Measurements from ENCODE around the gene FRMD1. TPM values are rescaled to one million over a fixed set of nuclear protein-coding genes. Genes with fewer than 3 reads are reported as not detected.

FRMD1 gene
- total RNA-seq, 4 donors from 2014 or later: 1.0 TPM; not detected in 3

DNA sequence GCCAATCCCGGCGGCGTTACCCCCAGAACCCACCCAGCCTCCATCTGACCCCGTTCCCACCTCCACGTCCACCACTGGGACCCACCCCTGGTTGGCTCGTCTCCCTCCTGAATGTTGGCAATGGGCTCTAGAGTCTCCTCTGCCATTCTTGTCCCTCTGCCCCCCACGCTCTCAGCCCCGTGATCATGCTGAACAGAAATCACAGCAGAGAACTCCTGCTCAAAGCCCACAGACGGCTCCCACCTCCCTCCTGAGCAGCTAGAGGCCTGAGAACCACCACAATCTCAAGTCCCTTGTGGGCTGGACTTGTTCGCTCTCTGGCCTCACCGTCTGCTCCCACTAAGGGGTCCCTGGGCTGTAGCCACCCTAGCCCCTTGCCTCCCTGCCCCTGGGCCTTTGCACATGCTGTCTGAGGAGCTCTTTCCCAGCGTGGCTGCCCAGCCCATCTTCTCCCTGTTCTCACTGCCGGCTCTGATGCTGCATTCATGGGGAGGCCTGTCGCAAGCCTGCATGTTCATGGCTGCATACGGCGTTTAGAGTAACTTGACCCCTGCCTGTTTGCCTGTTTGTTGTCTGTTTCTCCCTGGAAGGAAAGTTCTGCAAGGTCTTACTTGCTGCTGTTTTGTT, 11.2 kb upstream of the FRMD1 start:
- Histone ChIP-seq H3K27me3 (no peaks in the 10 kb centered on the region), H3K9me3 (no peaks in the 10 kb centered on the region), H3K27ac (no peak overlapping the region), H3K36me3 (no peaks in the 10 kb centered on the region), H3K4me3 (no peak overlapping the region), H3K4me1 (no peaks in the 10 kb centered on the region)
- intact Hi-C loops (cut with DNase I; ENCODE audit: low total_unique reads): no loop called here
- TF ChIP-seq, protein P1, sequence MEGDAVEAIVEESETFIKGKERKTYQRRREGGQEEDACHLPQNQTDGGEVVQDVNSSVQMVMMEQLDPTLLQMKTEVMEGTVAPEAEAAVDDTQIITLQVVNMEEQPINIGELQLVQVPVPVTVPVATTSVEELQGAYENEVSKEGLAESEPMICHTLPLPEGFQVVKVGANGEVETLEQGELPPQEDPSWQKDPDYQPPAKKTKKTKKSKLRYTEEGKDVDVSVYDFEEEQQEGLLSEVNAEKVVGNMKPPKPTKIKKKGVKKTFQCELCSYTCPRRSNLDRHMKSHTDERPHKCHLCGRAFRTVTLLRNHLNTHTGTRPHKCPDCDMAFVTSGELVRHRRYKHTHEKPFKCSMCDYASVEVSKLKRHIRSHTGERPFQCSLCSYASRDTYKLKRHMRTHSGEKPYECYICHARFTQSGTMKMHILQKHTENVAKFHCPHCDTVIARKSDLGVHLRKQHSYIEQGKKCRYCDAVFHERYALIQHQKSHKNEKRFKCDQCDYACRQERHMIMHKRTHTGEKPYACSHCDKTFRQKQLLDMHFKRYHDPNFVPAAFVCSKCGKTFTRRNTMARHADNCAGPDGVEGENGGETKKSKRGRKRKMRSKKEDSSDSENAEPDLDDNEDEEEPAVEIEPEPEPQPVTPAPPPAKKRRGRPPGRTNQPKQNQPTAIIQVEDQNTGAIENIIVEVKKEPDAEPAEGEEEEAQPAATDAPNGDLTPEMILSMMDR (IDR thresholded peaks at IDR 0.05): no peak
- no peak for TF ChIP-seq POLR2A (IDR thresholded peaks at IDR 0.05)
- DNase-seq: no peak

DNA sequence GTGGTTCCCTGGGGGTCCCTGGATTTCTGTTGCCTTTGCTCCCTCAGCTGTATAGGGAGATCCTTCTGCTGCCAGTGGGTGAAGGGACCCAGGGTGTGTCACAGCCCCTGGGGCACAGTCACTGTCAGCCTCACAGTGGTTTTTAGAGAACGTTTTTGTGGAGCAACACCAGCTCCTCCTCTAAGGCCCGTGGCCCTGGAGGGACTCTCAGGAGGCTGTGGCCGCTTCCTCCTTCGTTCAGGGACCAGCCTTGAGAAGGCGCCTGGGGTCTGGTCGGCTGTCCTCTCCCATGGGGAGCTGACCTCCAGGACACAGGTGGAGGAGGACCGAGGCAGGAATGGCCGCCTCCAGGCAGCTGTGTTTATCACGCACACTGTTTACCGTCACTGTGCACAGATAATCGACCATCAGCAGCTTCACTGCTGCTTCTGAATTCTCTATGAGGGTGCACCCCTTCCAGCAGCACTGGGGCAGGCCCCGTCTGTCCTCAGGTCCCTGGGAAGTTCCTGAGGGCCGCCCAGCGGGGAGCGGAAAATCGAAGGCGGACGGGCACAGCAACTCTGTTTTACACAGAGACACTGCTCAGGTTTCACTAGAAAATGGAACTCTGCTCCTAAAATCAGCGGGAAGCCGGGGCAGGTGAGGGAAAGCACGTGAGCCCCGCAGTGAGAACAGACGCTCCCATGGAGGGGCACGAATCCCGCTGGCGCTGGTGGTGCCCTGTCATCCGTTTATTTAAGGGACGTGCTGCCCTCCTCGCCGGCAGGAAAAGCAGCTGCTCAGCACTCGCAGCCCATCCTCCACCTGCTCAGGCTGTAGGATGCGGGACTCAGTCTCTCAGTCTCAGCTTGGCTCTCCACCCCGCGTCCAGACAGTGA, 10.4 kb upstream of the FRMD1 start:
- Histone ChIP-seq H3K27me3 (no peaks in the 10 kb centered on the region), H3K9me3 (no peaks in the 10 kb centered on the region), H3K4me3 (no peak overlapping the region), H3K4me1 (no peaks in the 10 kb centered on the region), H3K27ac (peak overlapping the region in 1 of 2 donors; percentile 64), H3K36me3 (no peaks in the 10 kb centered on the region)
- no peak for TF ChIP-seq POLR2A (IDR thresholded peaks at IDR 0.05)
- TF ChIP-seq, protein P1 (IDR thresholded peaks at IDR 0.05): no peak
- intact Hi-C loops (cut with DNase I; ENCODE audit: low total_unique reads): no loop called here
- no peak for DNase-seq

DNA sequence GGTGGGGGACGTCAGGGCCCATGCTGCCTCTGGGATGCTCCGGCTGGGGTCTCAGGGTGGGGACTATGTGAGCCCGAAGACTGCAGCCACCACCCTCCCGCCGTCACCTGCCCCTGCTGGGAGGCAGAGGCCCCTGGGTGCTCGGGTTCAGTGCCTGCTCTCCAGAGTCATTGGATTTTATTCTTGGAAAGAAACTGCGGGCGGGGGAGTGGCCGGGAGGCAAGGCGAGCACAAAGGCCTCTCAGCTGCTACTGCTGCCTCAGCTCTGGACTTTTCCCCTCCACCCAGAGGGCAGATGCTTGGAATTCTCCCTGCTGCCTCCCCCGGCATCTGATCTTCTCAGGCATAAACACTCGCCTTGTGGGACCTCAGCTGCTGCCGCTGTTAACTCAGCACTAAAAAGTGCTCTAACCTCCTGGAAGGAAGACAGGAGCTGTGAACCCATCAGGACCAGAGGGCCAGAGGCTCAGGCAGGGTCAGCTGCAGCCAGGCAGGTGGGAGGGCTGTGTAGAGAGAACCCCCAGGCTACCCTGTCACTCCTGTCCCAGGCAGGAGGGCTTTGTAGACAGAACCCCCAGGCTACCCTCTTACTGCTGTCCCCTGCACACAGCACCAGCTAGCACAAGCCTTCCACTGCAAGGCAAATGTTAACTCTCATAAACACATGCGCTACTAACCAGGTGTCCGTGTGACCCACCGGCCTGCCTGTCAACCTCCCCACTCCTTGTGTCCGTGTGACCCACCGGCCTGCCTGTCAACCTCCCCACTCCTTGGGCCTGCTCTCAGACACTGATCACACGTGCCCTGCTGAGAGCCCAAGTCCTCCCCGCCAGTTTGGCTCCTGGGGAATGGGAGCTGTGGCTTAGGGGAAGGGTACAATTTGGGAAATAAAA, 9.4 kb upstream of the FRMD1 start:
- Histone ChIP-seq H3K27me3 (no peaks in the 10 kb centered on the region), H3K27ac (peak overlapping the region in 1 of 2 donors; percentile 64), H3K36me3 (no peaks in the 10 kb centered on the region), H3K4me3 (no peak overlapping the region), H3K9me3 (no peaks in the 10 kb centered on the region), H3K4me1 (no peaks in the 10 kb centered on the region)
- DNase-seq: peak; percentile 45 to 51
- intact Hi-C loops (cut with DNase I; ENCODE audit: low total_unique reads): no loop called here
- TF ChIP-seq, protein P1 (IDR thresholded peaks at IDR 0.05): no peak
- TF ChIP-seq POLR2A (IDR thresholded peaks at IDR 0.05): no peak

DNA sequence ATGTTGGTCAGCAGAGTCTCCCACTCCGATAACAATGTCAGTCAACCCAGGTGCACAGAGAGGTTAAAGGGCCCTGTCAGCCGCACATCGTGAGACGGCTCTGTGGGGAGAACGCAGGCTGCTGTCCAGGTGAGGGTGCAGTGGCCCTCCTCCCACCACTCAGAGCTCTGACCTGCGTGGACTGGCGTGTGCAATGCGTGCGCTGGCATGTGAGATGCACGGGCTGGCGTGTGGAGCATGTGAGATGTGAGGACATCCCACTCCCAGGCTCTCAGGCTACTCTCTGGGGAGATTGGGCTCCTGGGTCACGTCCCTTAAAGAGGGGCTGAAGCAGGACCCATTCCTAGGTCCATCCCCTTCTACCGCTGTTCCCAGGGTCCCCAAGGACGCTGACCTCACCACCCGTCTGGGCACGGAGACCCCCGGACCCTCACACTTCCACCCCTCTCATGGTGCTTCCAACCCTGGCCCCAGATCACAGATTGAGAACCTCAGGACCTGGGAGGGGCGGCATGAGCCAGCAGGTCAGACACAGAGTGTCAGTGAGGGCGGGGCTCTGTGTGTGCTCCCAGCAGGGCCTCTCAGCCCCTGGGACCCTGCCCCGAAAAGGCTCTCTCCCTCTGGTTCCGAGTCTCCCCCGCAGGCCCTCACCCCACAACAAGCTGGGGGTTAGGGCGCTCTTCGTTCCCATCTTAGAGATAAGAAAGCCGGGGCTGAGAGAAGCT, 8.6 kb upstream of the FRMD1 start:
- no peak overlapping the region for H3K4me3 ChIP-seq
- DNase-seq: no peak
- no peaks in the 10 kb centered on the region for H3K36me3 ChIP-seq
- H3K27ac ChIP-seq: no peak overlapping the region
- intact Hi-C loops (cut with DNase I; ENCODE audit: low total_unique reads): no loop called here
- no peaks in the 10 kb centered on the region for H3K4me1 ChIP-seq
- no peak for TF ChIP-seq POLR2A (IDR thresholded peaks at IDR 0.05)
- TF ChIP-seq, protein P1 (IDR thresholded peaks at IDR 0.05): no peak
- no peaks in the 10 kb centered on the region for H3K9me3 ChIP-seq
- no peaks in the 10 kb centered on the region for H3K27me3 ChIP-seq
